SU-DHL-6 (cell line): ENCODE results near the gene TMEM273.

Experiments used
- H2AFZ ChIP-seq: fragments of 200-600 bp; sonication (generic); 2 replicates; pipeline ENCODE4 v1.6.1; 2014; ENCODE audit warnings: low read depth, mild to moderate bottlenecking, moderate library complexity, mixed read lengths, antibody characterized with exemption, low read length; ENCODE audit not compliant: severe bottlenecking
- H3F3A ChIP-seq: fragments of 200-600 bp; shearing (Covaris generic); 2 replicates; pipeline ENCODE4 v1.6.0; 2016; ENCODE audit warnings: antibody characterized with exemption, mild to moderate bottlenecking; ENCODE audit not compliant: insufficient read depth
- H3K27ac ChIP-seq: fragments of 200-600 bp; sonication (generic); 2 replicates; pipeline ENCODE4 v1.5.1; 2016; ENCODE audit warnings: low read depth, mild to moderate bottlenecking, low read length, moderate library complexity, mixed read lengths
- H3K27me3 ChIP-seq: fragments of 200-600 bp; sonication (generic), shearing (Covaris generic); 2 replicates; pipeline ENCODE4 v1.6.0; 2014; ENCODE audit warnings: mild to moderate bottlenecking, low read length
- H3K36me3 ChIP-seq: fragments of 200-600 bp; sonication (generic); 2 replicates; pipeline ENCODE4 v1.6.1; 2014; ENCODE audit warnings: mild to moderate bottlenecking, low read length, mixed read lengths
- H3K4me2 ChIP-seq: fragments of 300-600, 200-600 bp; shearing (Covaris generic), sonication (generic); 2 replicates; pipeline ENCODE4 v1.6.0; 2014; ENCODE audit warnings: low read length, low read depth, mild to moderate bottlenecking; ENCODE audit not compliant: poor library complexity, severe bottlenecking
- H3K4me3 ChIP-seq: fragments of 200-600 bp; sonication (generic); 2 replicates; pipeline ENCODE4 v1.5.1; 2014; ENCODE audit warnings: antibody characterized with exemption, low read length, mild to moderate bottlenecking, mixed read lengths; ENCODE audit not compliant: insufficient read depth, poor library complexity, severe bottlenecking
- H3K79me2 ChIP-seq: fragments of 200-600 bp; sonication (generic); 2 replicates; pipeline ENCODE4 v1.6.1; 2014; ENCODE audit warnings: mild to moderate bottlenecking, low read length, moderate library complexity; ENCODE audit not compliant: insufficient read depth
- H3K9ac ChIP-seq: fragments of 200-600 bp; sonication (generic); 2 replicates; pipeline ENCODE4 v1.7.0; 2014; ENCODE audit warnings: mild to moderate bottlenecking, low read length
- H3K9me2 ChIP-seq: fragments of 200-600 bp; sonication (generic); replicated peaks from 2 replicates; pipeline ENCODE4 v1.6.1; 2014; ENCODE audit warnings: low read length; ENCODE audit not compliant: insufficient read depth
- H3K9me3 ChIP-seq: fragments of 200-600 bp; sonication (generic); 2 replicates; pipeline ENCODE4 v1.6.1; 2014; ENCODE audit warnings: low read length, mixed read lengths; ENCODE audit not compliant: insufficient read depth
- H4K20me1 ChIP-seq: fragments of 200-600 bp; sonication (generic); 2 replicates; pipeline ENCODE4 v1.6.1; 2014; ENCODE audit warnings: low read depth, mild to moderate bottlenecking, antibody characterized with exemption, low read length, moderate library complexity, mixed read lengths
- EZH2phosphoT487 ChIP-seq: fragments of 200-600 bp; sonication (generic), shearing (Covaris generic); conservative IDR thresholded peaks from 2 replicates; pipeline ENCODE4 v1.6.1; 2018; ENCODE audit warnings: mild to moderate bottlenecking, antibody characterized with exemption, low read length, moderate library complexity, mixed read lengths
- TF ChIP-seq, protein P1 (sequence below): fragments of 200-600 bp; sonication (generic); IDR thresholded peaks from one replicate; pipeline ENCODE4 v1.5.1; 2017; ENCODE audit warnings: antibody characterized with exemption, mild to moderate bottlenecking, low read length, moderate library complexity; ENCODE audit not compliant: insufficient read depth, poor library complexity, severe bottlenecking

Gene TMEM273

DNA sequence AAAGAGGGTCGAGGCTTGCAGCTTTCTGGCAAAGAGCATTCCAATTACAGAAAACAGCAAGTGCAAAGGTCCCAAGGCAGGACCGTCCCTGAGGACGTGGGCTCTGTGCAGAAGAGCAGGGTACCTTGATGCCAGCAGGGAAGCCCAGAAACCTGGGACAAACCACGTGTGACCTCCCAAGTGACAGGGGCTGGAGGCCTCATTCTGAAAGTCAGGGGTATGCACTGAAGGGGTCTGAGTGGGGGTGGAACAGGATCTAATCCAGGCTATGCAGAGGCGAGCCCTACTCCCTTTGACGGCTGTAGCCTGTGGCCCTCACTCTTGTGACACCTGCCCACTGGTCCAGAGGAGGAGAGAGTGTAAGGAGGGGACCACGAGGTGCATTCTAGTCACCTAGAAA, 22.9 kb downstream of the TMEM273 start:
- H3K4me2 ChIP-seq = no peak overlapping the region
- H4K20me1 ChIP-seq = no peaks in the 10 kb centered on the region
- no peak overlapping the region for H3K9ac ChIP-seq
- H3K27me3 ChIP-seq = no peaks in the 10 kb centered on the region
- H2AFZ ChIP-seq = no peak overlapping the region
- no peaks in the 10 kb centered on the region for H3K79me2 ChIP-seq
- no peak overlapping the region for H3K4me3 ChIP-seq
- H3K9me2 ChIP-seq = no peaks in the 10 kb centered on the region
- TF ChIP-seq, protein P1, sequence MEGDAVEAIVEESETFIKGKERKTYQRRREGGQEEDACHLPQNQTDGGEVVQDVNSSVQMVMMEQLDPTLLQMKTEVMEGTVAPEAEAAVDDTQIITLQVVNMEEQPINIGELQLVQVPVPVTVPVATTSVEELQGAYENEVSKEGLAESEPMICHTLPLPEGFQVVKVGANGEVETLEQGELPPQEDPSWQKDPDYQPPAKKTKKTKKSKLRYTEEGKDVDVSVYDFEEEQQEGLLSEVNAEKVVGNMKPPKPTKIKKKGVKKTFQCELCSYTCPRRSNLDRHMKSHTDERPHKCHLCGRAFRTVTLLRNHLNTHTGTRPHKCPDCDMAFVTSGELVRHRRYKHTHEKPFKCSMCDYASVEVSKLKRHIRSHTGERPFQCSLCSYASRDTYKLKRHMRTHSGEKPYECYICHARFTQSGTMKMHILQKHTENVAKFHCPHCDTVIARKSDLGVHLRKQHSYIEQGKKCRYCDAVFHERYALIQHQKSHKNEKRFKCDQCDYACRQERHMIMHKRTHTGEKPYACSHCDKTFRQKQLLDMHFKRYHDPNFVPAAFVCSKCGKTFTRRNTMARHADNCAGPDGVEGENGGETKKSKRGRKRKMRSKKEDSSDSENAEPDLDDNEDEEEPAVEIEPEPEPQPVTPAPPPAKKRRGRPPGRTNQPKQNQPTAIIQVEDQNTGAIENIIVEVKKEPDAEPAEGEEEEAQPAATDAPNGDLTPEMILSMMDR = no peak
- H3K36me3 ChIP-seq = no peaks in the 10 kb centered on the region
- H3F3A ChIP-seq = no peaks in the 10 kb centered on the region
- no peaks in the 10 kb centered on the region for H3K9me3 ChIP-seq
- H3K27ac ChIP-seq = no peak overlapping the region

DNA sequence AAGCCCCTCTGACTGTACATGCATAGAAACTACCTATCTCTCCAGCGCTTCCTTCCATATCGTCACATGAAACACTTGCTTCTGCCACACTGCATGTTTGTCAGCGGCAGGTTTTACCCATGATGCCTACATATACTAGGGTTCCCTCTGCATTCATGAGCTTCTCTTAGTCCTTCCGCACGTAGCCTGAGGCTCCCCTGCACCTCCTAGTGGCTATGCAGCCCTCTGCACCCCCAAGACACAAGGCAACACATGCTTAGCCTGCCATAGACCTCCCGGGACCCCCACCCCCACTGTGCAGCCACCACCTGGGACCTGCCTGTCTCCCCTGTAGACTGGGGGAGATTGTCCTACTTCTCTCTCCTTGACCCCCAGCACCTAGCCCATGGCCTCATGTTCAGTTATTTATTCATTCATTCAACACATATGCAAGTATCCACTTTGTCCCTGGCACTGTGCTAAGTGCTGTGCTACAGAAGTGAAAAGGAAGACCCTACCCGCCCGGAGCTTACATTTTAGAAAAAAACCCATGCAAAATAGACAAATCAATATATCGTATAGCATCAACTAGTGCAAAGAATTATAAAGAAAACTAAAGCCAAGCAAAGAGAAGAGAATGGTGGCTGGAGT, 23.5 kb downstream of the TMEM273 start:
- no peak overlapping the region for H3K27ac ChIP-seq
- no peaks in the 10 kb centered on the region for H3K36me3 ChIP-seq
- no peaks in the 10 kb centered on the region for H3K79me2 ChIP-seq
- H3K4me3 ChIP-seq = no peak overlapping the region
- H3F3A ChIP-seq = no peaks in the 10 kb centered on the region
- H3K9me3 ChIP-seq = no peaks in the 10 kb centered on the region
- H2AFZ ChIP-seq = peak overlapping the region; percentile 75
- no peaks in the 10 kb centered on the region for H4K20me1 ChIP-seq
- H3K4me2 ChIP-seq = no peak overlapping the region
- H3K9ac ChIP-seq = no peak overlapping the region
- no peak for TF ChIP-seq EZH2phosphoT487
- TF ChIP-seq, protein P1 = peak; percentile 83
- no peaks in the 10 kb centered on the region for H3K27me3 ChIP-seq
- no peaks in the 10 kb centered on the region for H3K9me2 ChIP-seq

DNA sequence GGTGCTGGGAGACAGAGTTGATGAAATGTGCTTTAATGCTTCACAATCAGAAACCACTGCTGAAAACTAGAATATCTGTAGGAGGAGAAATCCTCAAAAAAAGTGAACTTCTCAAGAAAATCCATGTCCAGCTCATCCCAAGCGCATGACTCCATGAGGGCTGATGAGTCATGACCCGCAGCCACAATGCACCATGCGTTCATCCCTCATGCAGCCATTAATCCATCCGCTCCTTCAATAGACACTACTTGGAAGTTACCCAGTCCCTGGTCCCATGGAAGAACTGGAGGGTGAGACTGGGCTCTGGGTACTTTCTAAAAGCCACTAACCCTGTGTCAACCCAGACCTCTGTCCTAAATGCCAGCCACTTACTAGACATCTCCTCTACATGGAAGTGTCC, 24.4 kb downstream of the TMEM273 start:
- Histone ChIP-seq H3F3A (no peaks in the 10 kb centered on the region), H3K27ac (no peak overlapping the region), H4K20me1 (no peaks in the 10 kb centered on the region), H3K9ac (no peak overlapping the region), H3K79me2 (no peaks in the 10 kb centered on the region), H3K27me3 (no peaks in the 10 kb centered on the region), H3K36me3 (no peaks in the 10 kb centered on the region), H3K4me2 (no peak overlapping the region), H3K9me3 (no peaks in the 10 kb centered on the region), H3K4me3 (no peak overlapping the region), H3K9me2 (no peaks in the 10 kb centered on the region), H2AFZ (no peak overlapping the region)
- no peak for TF ChIP-seq EZH2phosphoT487
- TF ChIP-seq, protein P1 = no peak
